ENCODE results near the gene ZNF670.
A peak's percentile ranks its signal among the peaks of the same experiment; 100 is the strongest.

Gene ZNF670

DNA sequence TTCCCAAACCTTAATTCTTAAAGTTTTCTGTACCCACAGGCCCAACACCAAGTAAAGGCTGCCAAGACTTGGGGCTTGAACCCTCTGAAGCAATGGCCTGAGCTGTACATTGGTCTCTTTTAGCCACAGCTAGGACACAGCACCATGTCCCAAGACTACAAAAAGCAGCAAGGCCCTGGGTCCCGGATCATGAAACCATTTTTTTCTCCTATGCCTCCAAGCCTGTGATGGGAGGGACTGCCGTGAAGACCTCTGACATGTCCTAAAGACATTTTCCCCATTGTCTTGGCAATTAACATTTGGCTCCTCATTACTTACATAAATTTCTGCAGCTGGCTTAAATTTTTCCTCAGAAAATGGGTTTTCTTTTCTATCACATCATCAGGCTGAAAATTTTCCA, 30.9 kb downstream of the ZNF670 start:
- H3K36me3 ChIP-seq (ENCODE audit: control insufficient read depth in 1 of 2, insufficient read depth in 2 of 2, low read length in 2 of 2) = peaks cover 13% of the 10 kb centered on the region in 2 experiments
- no peak for DNase-seq
- no CpG with 5 or more reads among the region's 2 CpGs for WGBS (ENCODE audit: extremely low coverage, insufficient coverage, insufficient read length)

GRCh38 chr1:247047260-247047659, 31.4 kb downstream of the ZNF670 start:
- no peak overlapping the region for H3K18ac ChIP-seq (ENCODE audit: low read length)
- H4K12ac ChIP-seq (ENCODE audit: low read depth, low read length) = no peak overlapping the region
- H3K4me3 ChIP-seq (ENCODE audit: low read depth, low read length) = no peak overlapping the region
- H2BK12ac ChIP-seq (ENCODE audit: low read length) = no peak overlapping the region
- no peaks in the 10 kb centered on the region for H3K27me3 ChIP-seq (ENCODE audit: insufficient read depth, low read length)
- H2BK120ac ChIP-seq (ENCODE audit: insufficient read depth, low read length, poor library complexity) = no peak overlapping the region
- no peak overlapping the region for H3K4me2 ChIP-seq (ENCODE audit: low read length)
- DNase-seq = no peak
- no peak overlapping the region for H2AFZ ChIP-seq (ENCODE audit: insufficient read depth, low read length, poor library complexity)
- H2BK5ac ChIP-seq (ENCODE audit: low read depth, low read length, poor library complexity) = no peak overlapping the region
- H3K4ac ChIP-seq (ENCODE audit: low read depth, low read length) = no peak overlapping the region
- no peaks in the 10 kb centered on the region for H3K79me2 ChIP-seq (ENCODE audit: control insufficient read depth, insufficient read depth, low read length, poor library complexity)
- no peak overlapping the region for H3K23ac ChIP-seq (ENCODE audit: low read length)
- WGBS (ENCODE audit: extremely low coverage, insufficient coverage, insufficient read length) = no CpG with 5 or more reads among the region's 2 CpGs
- H3K9me3 ChIP-seq (ENCODE audit: insufficient read depth, low read depth, low read length) = peaks cover 21% of the 10 kb centered on the region
- H4K8ac ChIP-seq (ENCODE audit: low read depth, low read length) = no peak overlapping the region
- H3K14ac ChIP-seq (ENCODE audit: low read length) = no peak overlapping the region
- no peaks in the 10 kb centered on the region for H3K4me1 ChIP-seq (ENCODE audit: control insufficient read depth in 1 of 2, insufficient read depth in 2 of 2, low read length in 2 of 2)
- H3K27ac ChIP-seq (ENCODE audit: low read depth, low read length) = no peak overlapping the region
- no peak overlapping the region for H3K9ac ChIP-seq (ENCODE audit: low read length)
- peaks cover 13% of the 10 kb centered on the region in 2 experiments for H3K36me3 ChIP-seq (ENCODE audit: control insufficient read depth in 1 of 2, insufficient read depth in 2 of 2, low read length in 2 of 2)
- no peak overlapping the region for H2AK5ac ChIP-seq (ENCODE audit: low read length)
- H4K91ac ChIP-seq (ENCODE audit: low read depth, low read length) = no peak overlapping the region
- no peaks in the 10 kb centered on the region for H3K79me1 ChIP-seq (ENCODE audit: low read length)

More for the DNA sequence above, 30.9 kb downstream of the ZNF670 start:
- Histone ChIP-seq H3K4ac (ENCODE audit: low read depth, low read length) (no peak overlapping the region), H3K23ac (ENCODE audit: low read length) (no peak overlapping the region), H3K27ac (ENCODE audit: low read depth, low read length) (no peak overlapping the region), H3K4me1 (ENCODE audit: control insufficient read depth in 1 of 2, insufficient read depth in 2 of 2, low read length in 2 of 2) (no peaks in the 10 kb centered on the region), H3K18ac (ENCODE audit: low read length) (no peak overlapping the region), H2BK120ac (ENCODE audit: insufficient read depth, low read length, poor library complexity) (no peak overlapping the region), H4K8ac (ENCODE audit: low read depth, low read length) (no peak overlapping the region), H4K91ac (ENCODE audit: low read depth, low read length) (no peak overlapping the region), H3K9me3 (ENCODE audit: insufficient read depth, low read depth, low read length) (peaks cover 21% of the 10 kb centered on the region), H2BK12ac (ENCODE audit: low read length) (no peak overlapping the region), H3K27me3 (ENCODE audit: insufficient read depth, low read length) (no peaks in the 10 kb centered on the region), H2AFZ (ENCODE audit: insufficient read depth, low read length, poor library complexity) (no peak overlapping the region), H3K4me2 (ENCODE audit: low read length) (no peak overlapping the region), H3K79me1 (ENCODE audit: low read length) (no peaks in the 10 kb centered on the region), H3K14ac (ENCODE audit: low read length) (no peak overlapping the region), H3K4me3 (ENCODE audit: low read depth, low read length) (no peak overlapping the region), H3K9ac (ENCODE audit: low read length) (no peak overlapping the region), H4K12ac (ENCODE audit: low read depth, low read length) (no peak overlapping the region), H2AK5ac (ENCODE audit: low read length) (no peak overlapping the region), H3K79me2 (ENCODE audit: control insufficient read depth, insufficient read depth, low read length, poor library complexity) (no peaks in the 10 kb centered on the region), H2BK5ac (ENCODE audit: low read depth, low read length, poor library complexity) (no peak overlapping the region)

DNA sequence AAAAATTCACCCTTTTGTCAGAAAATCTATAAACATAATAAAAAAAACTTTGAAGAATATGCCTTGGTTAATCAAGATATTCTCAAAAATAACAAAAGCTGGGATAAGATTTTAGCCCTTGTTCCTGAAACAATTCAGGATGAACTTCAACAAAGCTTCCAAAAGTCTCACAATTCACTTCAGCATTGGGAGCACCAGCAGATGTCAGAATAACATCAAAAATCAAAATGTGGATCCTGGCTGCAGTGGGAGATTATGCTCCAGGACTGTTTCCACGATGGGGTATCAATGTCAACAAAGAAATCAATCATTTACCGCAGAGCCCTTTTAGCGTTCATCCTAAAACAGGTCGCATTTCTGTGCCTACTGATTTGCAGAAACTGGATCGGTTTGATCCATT, 35.2 kb downstream of the ZNF670 start:
- Histone ChIP-seq H4K12ac (ENCODE audit: low read depth, low read length) (no peak overlapping the region), H2BK120ac (ENCODE audit: insufficient read depth, low read length, poor library complexity) (no peak overlapping the region), H3K14ac (ENCODE audit: low read length) (no peak overlapping the region), H4K91ac (ENCODE audit: low read depth, low read length) (no peak overlapping the region), H4K8ac (ENCODE audit: low read depth, low read length) (no peak overlapping the region), H3K4me1 (ENCODE audit: control insufficient read depth in 1 of 2, insufficient read depth in 2 of 2, low read length in 2 of 2) (no peaks in the 10 kb centered on the region), H3K4me2 (ENCODE audit: low read length) (no peak overlapping the region), H3K18ac (ENCODE audit: low read length) (no peak overlapping the region), H3K27ac (ENCODE audit: low read depth, low read length) (no peak overlapping the region), H2BK5ac (ENCODE audit: low read depth, low read length, poor library complexity) (no peak overlapping the region), H3K9me3 (ENCODE audit: insufficient read depth, low read depth, low read length) (peaks cover 24% of the 10 kb centered on the region), H2BK12ac (ENCODE audit: low read length) (no peak overlapping the region), H3K23ac (ENCODE audit: low read length) (no peak overlapping the region), H3K79me1 (ENCODE audit: low read length) (no peaks in the 10 kb centered on the region), H3K4ac (ENCODE audit: low read depth, low read length) (peak overlapping the region; percentile 14), H3K27me3 (ENCODE audit: insufficient read depth, low read length) (no peaks in the 10 kb centered on the region), H3K9ac (ENCODE audit: low read length) (no peak overlapping the region), H2AFZ (ENCODE audit: insufficient read depth, low read length, poor library complexity) (no peak overlapping the region), H3K36me3 (ENCODE audit: control insufficient read depth in 1 of 2, insufficient read depth in 2 of 2, low read length in 2 of 2) (peaks cover 20 to 24% of the 10 kb centered on the region in 2 experiments), H3K79me2 (ENCODE audit: control insufficient read depth, insufficient read depth, low read length, poor library complexity) (no peaks in the 10 kb centered on the region), H2AK5ac (ENCODE audit: low read length) (no peak overlapping the region), H3K4me3 (ENCODE audit: low read depth, low read length) (no peak overlapping the region)
- no peak for DNase-seq
- WGBS (ENCODE audit: extremely low coverage, insufficient coverage, insufficient read length) = no CpG with 5 or more reads among the region's 5 CpGs

DNA sequence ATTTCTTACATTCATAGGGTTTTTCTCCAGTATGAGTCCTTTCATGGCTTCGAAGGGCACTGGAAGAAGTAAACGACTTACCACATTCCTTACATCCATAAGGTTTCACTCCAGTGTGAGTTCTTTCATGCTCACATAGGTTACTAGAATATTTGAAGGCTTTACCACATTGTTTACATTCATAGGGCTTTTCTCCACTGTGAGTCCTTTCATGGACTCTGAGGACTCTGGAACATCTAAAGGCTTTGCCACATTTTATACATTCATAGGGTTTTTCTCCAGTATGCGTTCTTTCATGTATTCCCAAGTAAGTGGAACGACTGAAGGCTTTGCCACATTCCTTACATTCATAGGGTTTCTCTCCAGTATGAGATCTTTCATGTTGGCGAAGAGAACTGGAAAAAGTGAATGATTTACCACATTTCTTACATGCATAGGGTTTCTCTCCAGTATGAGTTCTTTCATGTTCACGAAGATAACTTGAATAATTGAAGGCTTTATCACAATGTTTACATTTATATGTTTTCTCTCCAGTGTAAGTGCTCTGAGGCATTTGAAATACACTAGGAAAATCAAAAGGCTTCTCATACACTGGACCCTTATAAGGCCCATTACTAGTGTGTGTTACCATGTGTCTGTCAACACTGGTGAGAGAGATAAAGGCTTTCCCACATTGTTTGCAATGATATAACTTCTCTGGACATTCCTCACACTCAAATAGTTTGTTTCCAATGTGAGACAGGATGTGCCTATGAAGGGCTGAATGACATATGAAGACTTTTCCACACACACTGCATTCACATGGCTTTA, 40.9 kb downstream of the ZNF670 start:
- H2AFZ ChIP-seq (ENCODE audit: insufficient read depth, low read length, poor library complexity) = no peak overlapping the region
- H3K9me3 ChIP-seq (ENCODE audit: insufficient read depth, low read depth, low read length) = peaks cover 16% of the 10 kb centered on the region
- H3K79me1 ChIP-seq (ENCODE audit: low read length) = no peaks in the 10 kb centered on the region
- no peak overlapping the region for H2BK120ac ChIP-seq (ENCODE audit: insufficient read depth, low read length, poor library complexity)
- no peaks in the 10 kb centered on the region for H3K79me2 ChIP-seq (ENCODE audit: control insufficient read depth, insufficient read depth, low read length, poor library complexity)
- H3K4me2 ChIP-seq (ENCODE audit: low read length) = no peak overlapping the region
- no CpG with 5 or more reads among the region's 6 CpGs for WGBS (ENCODE audit: extremely low coverage, insufficient coverage, insufficient read length)
- H3K9ac ChIP-seq (ENCODE audit: low read length) = no peak overlapping the region
- H3K23ac ChIP-seq (ENCODE audit: low read length) = no peak overlapping the region
- H2BK12ac ChIP-seq (ENCODE audit: low read length) = no peak overlapping the region
- no peak overlapping the region for H4K8ac ChIP-seq (ENCODE audit: low read depth, low read length)
- H3K4me3 ChIP-seq (ENCODE audit: low read depth, low read length) = no peak overlapping the region
- no peak overlapping the region for H4K12ac ChIP-seq (ENCODE audit: low read depth, low read length)
- H3K27ac ChIP-seq (ENCODE audit: low read depth, low read length) = no peak overlapping the region
- no peak overlapping the region for H3K18ac ChIP-seq (ENCODE audit: low read length)
- peaks cover 15 to 40% of the 10 kb centered on the region in 2 experiments for H3K36me3 ChIP-seq (ENCODE audit: control insufficient read depth in 1 of 2, insufficient read depth in 2 of 2, low read length in 2 of 2)
- no peak for DNase-seq
- no peaks in the 10 kb centered on the region for H3K4me1 ChIP-seq (ENCODE audit: control insufficient read depth in 1 of 2, insufficient read depth in 2 of 2, low read length in 2 of 2)
- no peaks in the 10 kb centered on the region for H3K27me3 ChIP-seq (ENCODE audit: insufficient read depth, low read length)
- no peak overlapping the region for H2AK5ac ChIP-seq (ENCODE audit: low read length)
- no peak overlapping the region for H3K14ac ChIP-seq (ENCODE audit: low read length)
- H4K91ac ChIP-seq (ENCODE audit: low read depth, low read length) = no peak overlapping the region
- H3K4ac ChIP-seq (ENCODE audit: low read depth, low read length) = no peak overlapping the region
- no peak overlapping the region for H2BK5ac ChIP-seq (ENCODE audit: low read depth, low read length, poor library complexity)

Measured in trophoblast cell (in vitro differentiated cells and primary cell).